Measurements from ENCODE around the gene BRD9.

DNA sequence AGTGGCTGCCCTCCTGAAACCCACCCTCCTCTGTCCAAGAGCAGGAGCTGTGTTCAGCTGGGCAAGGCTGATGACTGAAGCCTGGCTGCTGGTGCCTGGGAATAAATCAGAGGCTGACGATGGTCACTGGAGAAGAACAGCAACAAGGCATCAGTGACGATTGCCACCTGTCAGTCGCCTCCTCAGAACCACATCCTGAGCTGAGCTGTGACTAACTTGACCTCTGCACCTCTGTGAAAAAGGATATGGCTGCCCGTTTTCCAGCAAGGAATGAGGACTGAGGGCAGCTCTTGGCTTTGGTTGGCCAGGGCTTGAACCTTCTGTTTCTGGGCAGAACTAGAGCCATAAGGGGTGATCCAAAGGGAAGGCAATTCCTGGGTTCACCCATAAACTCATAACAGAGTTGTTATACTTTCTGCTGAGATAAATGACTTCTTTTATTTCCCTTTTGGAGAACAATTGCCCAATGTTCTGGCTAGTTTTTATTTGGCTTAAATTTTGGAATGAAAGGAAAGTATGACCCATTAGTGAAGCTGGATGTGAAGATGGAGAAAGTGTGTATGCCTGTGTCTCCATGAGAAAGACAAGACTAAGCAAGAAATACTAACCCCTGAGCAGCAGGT is 40.1 kb upstream of the BRD9 start:
- no peak for TF ChIP-seq POLR2A (IDR thresholded peaks at IDR 0.05)
- TF ChIP-seq, protein P1, sequence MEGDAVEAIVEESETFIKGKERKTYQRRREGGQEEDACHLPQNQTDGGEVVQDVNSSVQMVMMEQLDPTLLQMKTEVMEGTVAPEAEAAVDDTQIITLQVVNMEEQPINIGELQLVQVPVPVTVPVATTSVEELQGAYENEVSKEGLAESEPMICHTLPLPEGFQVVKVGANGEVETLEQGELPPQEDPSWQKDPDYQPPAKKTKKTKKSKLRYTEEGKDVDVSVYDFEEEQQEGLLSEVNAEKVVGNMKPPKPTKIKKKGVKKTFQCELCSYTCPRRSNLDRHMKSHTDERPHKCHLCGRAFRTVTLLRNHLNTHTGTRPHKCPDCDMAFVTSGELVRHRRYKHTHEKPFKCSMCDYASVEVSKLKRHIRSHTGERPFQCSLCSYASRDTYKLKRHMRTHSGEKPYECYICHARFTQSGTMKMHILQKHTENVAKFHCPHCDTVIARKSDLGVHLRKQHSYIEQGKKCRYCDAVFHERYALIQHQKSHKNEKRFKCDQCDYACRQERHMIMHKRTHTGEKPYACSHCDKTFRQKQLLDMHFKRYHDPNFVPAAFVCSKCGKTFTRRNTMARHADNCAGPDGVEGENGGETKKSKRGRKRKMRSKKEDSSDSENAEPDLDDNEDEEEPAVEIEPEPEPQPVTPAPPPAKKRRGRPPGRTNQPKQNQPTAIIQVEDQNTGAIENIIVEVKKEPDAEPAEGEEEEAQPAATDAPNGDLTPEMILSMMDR (IDR thresholded peaks at IDR 0.05), result no peak

All from right lobe of liver (tissue), 4 donors.